A549 (cell line): Measurements from ENCODE around the gene ZNF322. TPM values are rescaled to one million over a fixed set of nuclear protein-coding genes. Genes with fewer than 3 reads are reported as not detected.
A peak's percentile ranks its signal among the peaks of the same experiment; 100 is the strongest.
"Not testable (repeated sequence)": the region's sequence is repeated elsewhere in the genome, so short reads cannot be mapped to it uniquely, and the experiment has no call there.

Experiments used
- ATAC-seq, 2 experiments: fragments of 200-7000 bp in 1 of 2; fragments of >200 bp in 1 of 2; cut with Nextera tagmentation in 1 of 2; cut with Tn5 transposase in 1 of 2; 3 replicates each; pipeline versions ENCODE4 v1.8.0 to v1.9.1; 2018 to 2020; ENCODE audit warnings: mild to moderate bottlenecking in 1 of 2, moderate library complexity in 1 of 2
- CTCF ChIA-PET: fragments of 300-600 bp; sonication (Branson Sonifier 250); formaldehyde crosslinking; extraction: SDS; loops from one replicate; lab custom pipeline; 2021; ENCODE audit warnings: antibody characterized with exemption, inconsistent platforms; lab: Yijun Ruan, JAX
- POLR2A ChIA-PET: fragments of 350-600 bp; formaldehyde crosslinking; extraction: SDS; loops from one replicate; lab custom pipeline; 2021; ENCODE audit warnings: antibody characterized with exemption, inconsistent platforms; lab: Yijun Ruan, JAX
- DNase-seq, 2 experiments: peaks; one replicate each; pipeline versions ENCODE4 v3.0.0 to v3.0.0-alpha.2; 2011 to 2016; ENCODE audit warnings: low read depth in 1 of 2, low spot score in 1 of 2
- FAIRE-seq: peaks from 2 replicates; lab custom pipeline; 2011; peaks lifted over from hg19 to GRCh38; lab: Jason Lieb, UNC
- H3K27ac ChIP-seq, 2 experiments: fragments of >200 bp; sonication (Bioruptor Twin); formaldehyde crosslinking; 3 replicates each; pipeline ENCODE4 v1.5.1; 2016 to 2017
- H3K4me1 ChIP-seq: fragments of >200 bp; sonication (Bioruptor Twin); formaldehyde crosslinking; 3 replicates; pipeline ENCODE4 v1.6.1; 2016
- H3K4me2 ChIP-seq: fragments of >200 bp; sonication (Bioruptor Twin); formaldehyde crosslinking; 3 replicates; pipeline ENCODE4 v1.6.1; 2016
- H3K4me3 ChIP-seq: fragments of >200 bp; sonication (Bioruptor Twin); formaldehyde crosslinking; 3 replicates; pipeline ENCODE4 v1.5.1; 2016
- H3K9me3 ChIP-seq: fragments of >200 bp; sonication (Bioruptor Twin); formaldehyde crosslinking; 3 replicates; pipeline ENCODE4 v1.6.1; 2016
- CBX2 ChIP-seq: fragments of 200-600 bp; sonication (generic); IDR thresholded peaks from 2 replicates; pipeline ENCODE4 v1.6.1; 2016; ENCODE audit warnings: low read depth, mild to moderate bottlenecking, borderline replicate concordance
- CEBPB ChIP-seq, 2 experiments: fragments of >200 bp in 1 of 2; sonication (Bioruptor Twin) in 1 of 2; formaldehyde crosslinking in 1 of 2; IDR thresholded peaks; 2 replicates each; pipeline ENCODE4 v1.6.1; 2012 to 2016
- CHD4 ChIP-seq: fragments of 200-600 bp; sonication (generic); IDR thresholded peaks from 2 replicates; pipeline ENCODE4 v1.6.1; 2016; ENCODE audit warnings: antibody characterized with exemption, mild to moderate bottlenecking, borderline replicate concordance
- EHF ChIP-seq: fragments of 250-450 bp; sonication (Bioruptor Pico); IDR thresholded peaks from 2 replicates; pipeline ENCODE4 v1.5.0; 2020; ENCODE audit warnings: mild to moderate bottlenecking
- FOSL2 ChIP-seq, 2 experiments: fragments of 450-650 bp in 1 of 2; fragments of >200 bp in 1 of 2; sonication (Bioruptor Twin) in 1 of 2; formaldehyde crosslinking; IDR thresholded peaks; 2 replicates each; pipeline versions ENCODE4 v1.5.0 to v1.6.1; 2016 to 2020; ENCODE audit warnings: mild to moderate bottlenecking in 1 of 2, moderate library complexity in 1 of 2
- GATA3 ChIP-seq: IDR thresholded peaks from 2 replicates; pipeline ENCODE4 v1.6.1; 2012; ENCODE audit warnings: borderline replicate concordance
- HDAC2 ChIP-seq: fragments of 200-600 bp; sonication (generic); IDR thresholded peaks from 2 replicates; pipeline ENCODE4 v1.6.1; 2016
- HEYL ChIP-seq: fragments of 250-450 bp; sonication (Bioruptor Pico); IDR thresholded peaks from 2 replicates; pipeline ENCODE4 v1.8.0; 2021; ENCODE audit warnings: mild to moderate bottlenecking, moderate library complexity
- HOXA7 ChIP-seq: fragments of 250-450 bp; sonication (Bioruptor Pico); IDR thresholded peaks from 2 replicates; pipeline ENCODE4 v1.5.0; 2020; ENCODE audit warnings: mild to moderate bottlenecking, moderate library complexity
- JUNB ChIP-seq: fragments of >200 bp; sonication (Bioruptor Twin); formaldehyde crosslinking; IDR thresholded peaks from 2 replicates; pipeline ENCODE4 v1.6.1; 2016
- KDM5A ChIP-seq: fragments of 200-600 bp; sonication (generic); IDR thresholded peaks from 2 replicates; pipeline ENCODE4 v1.6.1; 2016; ENCODE audit warnings: antibody characterized with exemption, mild to moderate bottlenecking
- MYC ChIP-seq: IDR thresholded peaks from 2 replicates; pipeline ENCODE4 v1.6.1; 2012; ENCODE audit warnings: mild to moderate bottlenecking, inconsistent platforms, low read length, improper control_type of control experiment, borderline replicate concordance
- NFE2L2 ChIP-seq: fragments of 150-350 bp; conservative IDR thresholded peaks from 2 replicates; pipeline ENCODE4 v1.6.1; 2014; ENCODE audit warnings: low read length
- PHF8 ChIP-seq: fragments of 200-600 bp; sonication (generic); IDR thresholded peaks from 2 replicates; pipeline ENCODE4 v1.6.1; 2016; ENCODE audit warnings: low read depth, mild to moderate bottlenecking, antibody characterized with exemption, moderate library complexity, borderline replicate concordance
- POLR2AphosphoS2 ChIP-seq: conservative IDR thresholded peaks from 2 replicates; pipeline ENCODE4 v1.6.1; 2012; ENCODE audit warnings: low read length, improper control_type of control experiment, inconsistent platforms
- RARB ChIP-seq: fragments of 250-450 bp; sonication (Bioruptor Pico); IDR thresholded peaks from 2 replicates; pipeline ENCODE4 v1.8.0; 2021; ENCODE audit warnings: mild to moderate bottlenecking, moderate library complexity
- RFX5 ChIP-seq: fragments of 450-650 bp; IDR thresholded peaks from 2 replicates; pipeline ENCODE4 v1.7.1; 2014; ENCODE audit warnings: antibody characterized with exemption, mild to moderate bottlenecking, moderate library complexity
- RNF2 ChIP-seq: fragments of 200-600 bp; sonication (generic); IDR thresholded peaks from 2 replicates; pipeline ENCODE4 v1.6.1; 2016; ENCODE audit warnings: low read depth, mild to moderate bottlenecking, antibody characterized with exemption, moderate library complexity, borderline replicate concordance
- ZFP36 ChIP-seq: fragments of 450-650 bp; IDR thresholded peaks from 2 replicates; pipeline ENCODE4 v1.6.1; 2014; ENCODE audit warnings: borderline replicate concordance; ENCODE audit not compliant: partially characterized antibody
- WGBS: methylation state at CpG from one replicate; pipeline ENCODE4 v1.1.6; 2017; ENCODE audit errors: missing lambda C conversion rate; 5-methylcytosine and 5-hydroxymethylcytosine counted together
- polyA plus RNA-seq, 4 experiments: library from polyadenylated mRNA; depleted of rRNA in 3 of 4; stranded (reverse); fragments of >200 nt; fragmentation: RNase III in 1 of 4; extraction: RNeasy Plus Mini Kit Qiagen cat#74134 plus additional on column Dnase treatment in 1 of 4; gene quantifications; 2 replicates in 3 of 4; 3 replicates in 1 of 4; pipeline ENCODE4 v1.2.3, GENCODE V29; 2011 to 2017
- TF ChIP-seq, protein P1 (sequence below): fragments of 250-450 bp; sonication (Bioruptor Pico); IDR thresholded peaks from 2 replicates; pipeline ENCODE4 v1.5.0; 2021; ENCODE audit warnings: mild to moderate bottlenecking, moderate library complexity, borderline replicate concordance
- TF ChIP-seq, protein P2 (sequence below): fragments of 150-350 bp; IDR thresholded peaks from 2 replicates; pipeline ENCODE4 v1.6.1; 2014; ENCODE audit warnings: low read depth, mild to moderate bottlenecking, low read length
- TF ChIP-seq, protein P3 (sequence below): fragments of >200 bp; sonication (Bioruptor Twin); formaldehyde crosslinking; IDR thresholded peaks from 3 replicates; pipeline ENCODE4 v1.5.1; 2016

Gene ZNF322
- polyA plus RNA-seq, 2 of the 4 experiments (the other 2 are of a cell fraction): 6.0 to 14.5 TPM

DNA sequence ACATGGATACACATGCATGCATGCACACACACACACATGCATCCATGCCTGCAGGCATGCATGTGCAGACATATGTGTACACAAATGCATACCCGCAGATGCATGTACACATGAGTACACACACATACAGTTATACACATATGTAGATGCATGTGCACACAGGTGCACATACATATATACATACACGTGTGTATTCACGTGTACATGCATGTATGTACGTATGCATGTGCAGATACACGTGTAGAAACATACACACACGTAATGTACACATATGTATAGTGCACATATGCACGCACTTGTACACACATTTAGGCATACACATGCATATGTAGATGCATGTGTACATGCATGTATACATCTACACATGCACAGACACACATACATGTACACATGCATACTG lies 11.0 kb upstream of the ZNF322 start:
- H3K4me2 ChIP-seq, ATAC-seq, POLR2A ChIA-PET, FAIRE-seq, H3K4me3 ChIP-seq, CTCF ChIA-PET, H3K27ac ChIP-seq, H3K4me1 ChIP-seq, DNase-seq, H3K9me3 ChIP-seq: not testable (repeated sequence)
- 4% methylated on average over 6 of the region's 7 CpGs for WGBS

DNA sequence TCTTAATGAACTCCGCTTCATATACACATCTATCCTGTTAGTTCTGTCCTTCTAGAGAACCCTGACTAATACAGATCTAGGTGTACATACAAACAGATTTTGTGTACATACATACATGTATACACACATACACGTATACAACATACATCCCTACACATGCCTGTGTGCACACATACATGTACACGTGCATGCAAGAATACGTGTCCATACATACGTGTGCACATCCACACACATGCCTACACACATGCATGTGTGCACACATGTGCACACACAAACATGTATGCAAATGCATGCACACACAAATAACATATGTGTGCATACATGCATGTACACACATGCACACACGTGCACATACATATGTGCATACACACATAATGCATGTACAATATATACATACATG lies 10.5 kb upstream of the ZNF322 start:
- ATAC-seq, DNase-seq, H3K4me1 ChIP-seq, CTCF ChIA-PET, H3K9me3 ChIP-seq, H3K27ac ChIP-seq, POLR2A ChIA-PET, FAIRE-seq, H3K4me3 ChIP-seq, H3K4me2 ChIP-seq: not testable (repeated sequence)
- WGBS: 42% methylated on average over 6 of the region's 6 CpGs

DNA sequence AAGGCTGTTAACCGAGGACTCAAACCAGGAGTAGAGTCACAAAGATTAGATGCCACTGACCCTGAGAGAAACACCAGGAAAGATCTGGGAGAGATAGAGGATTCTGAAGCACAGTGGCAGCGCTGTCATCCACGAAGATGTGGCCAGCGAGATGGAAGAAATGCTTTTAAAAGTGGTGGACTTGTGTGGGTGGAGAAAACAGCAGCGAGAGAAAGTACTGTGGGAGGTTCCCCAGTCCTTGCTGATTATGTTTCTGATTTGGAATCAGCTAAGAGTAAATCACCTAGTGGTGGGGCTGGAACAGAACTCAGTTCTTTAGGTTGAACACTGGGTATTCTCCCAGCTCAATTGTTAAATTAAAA lies 435 bp upstream of the ZNF322 start:
- H3K9me3 ChIP-seq: peaks cover 6% of the 10 kb centered on the region; the same call in 2 of the 3 replicates
- H3K4me2 ChIP-seq: peak overlapping the region; percentile 85
- peak; percentile 33 to 40 for DNase-seq
- no peak for FAIRE-seq
- TF ChIP-seq, protein P1, sequence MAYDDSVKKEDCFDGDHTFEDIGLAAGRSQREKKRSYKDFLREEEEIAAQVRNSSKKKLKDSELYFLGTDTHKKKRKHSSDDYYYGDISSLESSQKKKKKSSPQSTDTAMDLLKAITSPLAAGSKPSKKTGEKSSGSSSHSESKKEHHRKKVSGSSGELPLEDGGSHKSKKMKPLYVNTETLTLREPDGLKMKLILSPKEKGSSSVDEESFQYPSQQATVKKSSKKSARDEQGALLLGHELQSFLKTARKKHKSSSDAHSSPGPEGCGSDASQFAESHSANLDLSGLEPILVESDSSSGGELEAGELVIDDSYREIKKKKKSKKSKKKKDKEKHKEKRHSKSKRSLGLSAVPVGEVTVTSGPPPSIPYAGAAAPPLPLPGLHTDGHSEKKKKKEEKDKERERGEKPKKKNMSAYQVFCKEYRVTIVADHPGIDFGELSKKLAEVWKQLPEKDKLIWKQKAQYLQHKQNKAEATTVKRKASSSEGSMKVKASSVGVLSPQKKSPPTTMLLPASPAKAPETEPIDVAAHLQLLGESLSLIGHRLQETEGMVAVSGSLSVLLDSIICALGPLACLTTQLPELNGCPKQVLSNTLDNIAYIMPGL (CRISPR knock-in tag): no peak
- TF ChIP-seq, protein P2, sequence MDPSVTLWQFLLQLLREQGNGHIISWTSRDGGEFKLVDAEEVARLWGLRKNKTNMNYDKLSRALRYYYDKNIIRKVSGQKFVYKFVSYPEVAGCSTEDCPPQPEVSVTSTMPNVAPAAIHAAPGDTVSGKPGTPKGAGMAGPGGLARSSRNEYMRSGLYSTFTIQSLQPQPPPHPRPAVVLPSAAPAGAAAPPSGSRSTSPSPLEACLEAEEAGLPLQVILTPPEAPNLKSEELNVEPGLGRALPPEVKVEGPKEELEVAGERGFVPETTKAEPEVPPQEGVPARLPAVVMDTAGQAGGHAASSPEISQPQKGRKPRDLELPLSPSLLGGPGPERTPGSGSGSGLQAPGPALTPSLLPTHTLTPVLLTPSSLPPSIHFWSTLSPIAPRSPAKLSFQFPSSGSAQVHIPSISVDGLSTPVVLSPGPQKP: no peak
- TF ChIP-seq ZFP36: no peak
- TF ChIP-seq RNF2: no peak
- no peak for TF ChIP-seq CHD4
- TF ChIP-seq NFE2L2: no peak
- TF ChIP-seq KDM5A: no peak
- TF ChIP-seq CEBPB (IDR thresholded peaks at IDR 0.05): no peak
- TF ChIP-seq, all 56 proteins: peak for 0
- POLR2A ChIA-PET: no interaction called here
- peak overlapping the region; percentile 85 for H3K27ac ChIP-seq
- CTCF ChIA-PET: no interaction called here
- ATAC-seq: peak; percentile 72 to 86
- WGBS: 0% methylated on average over 5 of the region's 5 CpGs
- peak overlapping the region; percentile 65 for H3K4me3 ChIP-seq
- H3K4me1 ChIP-seq: 0 out of 3 replicates have a peak, but pooled peaks cover 3% of the 10 kb centered on the region

DNA sequence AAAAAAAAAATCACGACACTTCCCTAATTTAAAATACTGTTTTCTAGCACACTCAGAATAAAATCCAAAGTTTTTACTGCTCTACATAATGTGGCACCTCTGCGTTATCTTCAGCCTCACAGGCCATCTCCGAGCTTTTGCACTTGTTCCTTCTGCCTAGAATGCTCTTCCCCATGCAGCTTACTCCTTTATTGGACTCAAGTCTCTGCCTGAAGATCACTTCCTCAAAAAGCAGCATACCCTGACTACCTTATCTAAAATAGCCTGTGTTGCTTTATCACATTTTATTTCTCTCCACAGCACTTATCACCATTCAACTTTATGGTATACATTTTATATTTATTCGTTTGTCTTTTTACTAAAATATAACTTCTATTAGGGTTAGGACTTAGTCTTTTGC lies 2.3 kb downstream of the ZNF322 start:
- ChIA-PET POLR2A (no interaction called here), CTCF (no interaction called here)
- H3K4me2 ChIP-seq: no peak overlapping the region
- no peak overlapping the region for H3K27ac ChIP-seq
- WGBS: 95% methylated on average over 4 of the region's 4 CpGs
- H3K9me3 ChIP-seq: peaks cover 26% of the 10 kb centered on the region
- no peak overlapping the region for H3K4me3 ChIP-seq
- 0 out of 3 replicates have a peak, but pooled peaks cover 3% of the 10 kb centered on the region for H3K4me1 ChIP-seq
- DNase-seq (no peak), ATAC-seq (no peak), FAIRE-seq (no peak)
- TF ChIP-seq RFX5 (no peak), NFE2L2 (no peak), RNF2 (no peak), MYC (no peak), POLR2AphosphoS2 (no peak), CHD4 (no peak), ZFP36 (no peak)

DNA sequence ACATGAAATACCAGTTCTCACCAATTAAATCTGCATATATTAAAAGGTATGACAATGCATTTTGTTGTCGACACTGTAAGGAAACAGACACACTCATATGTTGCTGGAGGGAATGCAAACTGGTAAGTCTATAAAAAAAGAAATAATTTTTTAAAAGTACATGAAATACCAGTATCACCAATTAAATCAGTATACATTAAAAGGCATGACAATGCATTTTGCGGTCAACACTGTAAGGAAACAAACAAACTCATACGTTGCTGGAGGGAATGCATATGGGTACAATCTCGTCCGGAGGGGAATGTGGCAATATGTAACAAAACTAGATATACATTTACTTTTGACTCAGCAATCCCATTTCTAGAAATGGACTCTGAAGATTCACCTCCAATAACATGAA lies 6.5 kb downstream of the ZNF322 start:
- no peak overlapping the region for H3K4me2 ChIP-seq
- ChIA-PET POLR2A (no interaction called here), CTCF (no interaction called here)
- H3K9me3 ChIP-seq: peaks cover 58% of the 10 kb centered on the region
- no peak for DNase-seq
- no peak for FAIRE-seq
- WGBS: 93% methylated on average over 5 of the region's 5 CpGs
- ATAC-seq: no peak
- 0 out of 3 replicates have a peak, but pooled peaks cover 1% of the 10 kb centered on the region for H3K4me1 ChIP-seq
- no peak overlapping the region for H3K27ac ChIP-seq
- no peak overlapping the region for H3K4me3 ChIP-seq
- TF ChIP-seq RARB (CRISPR knock-in tag): no peak
- TF ChIP-seq CBX2: no peak
- TF ChIP-seq FOSL2 (IDR thresholded peaks at IDR 0.05): no peak
- no peak for TF ChIP-seq FOSL2 (CRISPR knock-in tag; IDR thresholded peaks at IDR 0.05)
- no peak for TF ChIP-seq JUNB
- TF ChIP-seq PHF8: no peak
- no peak for TF ChIP-seq HEYL (CRISPR knock-in tag)
- TF ChIP-seq HOXA7 (CRISPR knock-in tag): no peak
- no peak for TF ChIP-seq GATA3
- no peak for TF ChIP-seq MYC
- no peak for TF ChIP-seq HDAC2
- TF ChIP-seq EHF (CRISPR knock-in tag): no peak
- TF ChIP-seq, protein P3, sequence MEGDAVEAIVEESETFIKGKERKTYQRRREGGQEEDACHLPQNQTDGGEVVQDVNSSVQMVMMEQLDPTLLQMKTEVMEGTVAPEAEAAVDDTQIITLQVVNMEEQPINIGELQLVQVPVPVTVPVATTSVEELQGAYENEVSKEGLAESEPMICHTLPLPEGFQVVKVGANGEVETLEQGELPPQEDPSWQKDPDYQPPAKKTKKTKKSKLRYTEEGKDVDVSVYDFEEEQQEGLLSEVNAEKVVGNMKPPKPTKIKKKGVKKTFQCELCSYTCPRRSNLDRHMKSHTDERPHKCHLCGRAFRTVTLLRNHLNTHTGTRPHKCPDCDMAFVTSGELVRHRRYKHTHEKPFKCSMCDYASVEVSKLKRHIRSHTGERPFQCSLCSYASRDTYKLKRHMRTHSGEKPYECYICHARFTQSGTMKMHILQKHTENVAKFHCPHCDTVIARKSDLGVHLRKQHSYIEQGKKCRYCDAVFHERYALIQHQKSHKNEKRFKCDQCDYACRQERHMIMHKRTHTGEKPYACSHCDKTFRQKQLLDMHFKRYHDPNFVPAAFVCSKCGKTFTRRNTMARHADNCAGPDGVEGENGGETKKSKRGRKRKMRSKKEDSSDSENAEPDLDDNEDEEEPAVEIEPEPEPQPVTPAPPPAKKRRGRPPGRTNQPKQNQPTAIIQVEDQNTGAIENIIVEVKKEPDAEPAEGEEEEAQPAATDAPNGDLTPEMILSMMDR: no peak
